ENCODE measurements around the gene TBL1X. TPM values are rescaled to one million over a fixed set of nuclear protein-coding genes. Genes with fewer than 3 reads are reported as not detected.
"Not testable (repeated sequence)": the region's sequence is repeated elsewhere in the genome, so short reads cannot be mapped to it uniquely, and the experiment has no call there.

The TBL1X gene
- total RNA-seq (2014; rRNA removed; shearing (Covaris generic)), result 15.7 and 16.4 TPM in 2 replicates

GRCh38 chrX:9464435-9465371 lies at the start of gene TBL1X:
TSS of gene TBL1X (plus strand) at chrX:9465058. CDS start at chrX:9653587, 188,529 bp downstream.
- no peak for DNase-seq (ENCODE audit: low spot score)

- DNase-seq (ENCODE audit: low spot score), result peak; percentile 28
These were observed 48.1 kb upstream of the TBL1X start for GRCh38 chrX:9416562-9417348.

- no peak for DNase-seq (ENCODE audit: low spot score)
These were observed 46.6 kb upstream of the TBL1X start for GRCh38 chrX:9418262-9418661.

DNA sequence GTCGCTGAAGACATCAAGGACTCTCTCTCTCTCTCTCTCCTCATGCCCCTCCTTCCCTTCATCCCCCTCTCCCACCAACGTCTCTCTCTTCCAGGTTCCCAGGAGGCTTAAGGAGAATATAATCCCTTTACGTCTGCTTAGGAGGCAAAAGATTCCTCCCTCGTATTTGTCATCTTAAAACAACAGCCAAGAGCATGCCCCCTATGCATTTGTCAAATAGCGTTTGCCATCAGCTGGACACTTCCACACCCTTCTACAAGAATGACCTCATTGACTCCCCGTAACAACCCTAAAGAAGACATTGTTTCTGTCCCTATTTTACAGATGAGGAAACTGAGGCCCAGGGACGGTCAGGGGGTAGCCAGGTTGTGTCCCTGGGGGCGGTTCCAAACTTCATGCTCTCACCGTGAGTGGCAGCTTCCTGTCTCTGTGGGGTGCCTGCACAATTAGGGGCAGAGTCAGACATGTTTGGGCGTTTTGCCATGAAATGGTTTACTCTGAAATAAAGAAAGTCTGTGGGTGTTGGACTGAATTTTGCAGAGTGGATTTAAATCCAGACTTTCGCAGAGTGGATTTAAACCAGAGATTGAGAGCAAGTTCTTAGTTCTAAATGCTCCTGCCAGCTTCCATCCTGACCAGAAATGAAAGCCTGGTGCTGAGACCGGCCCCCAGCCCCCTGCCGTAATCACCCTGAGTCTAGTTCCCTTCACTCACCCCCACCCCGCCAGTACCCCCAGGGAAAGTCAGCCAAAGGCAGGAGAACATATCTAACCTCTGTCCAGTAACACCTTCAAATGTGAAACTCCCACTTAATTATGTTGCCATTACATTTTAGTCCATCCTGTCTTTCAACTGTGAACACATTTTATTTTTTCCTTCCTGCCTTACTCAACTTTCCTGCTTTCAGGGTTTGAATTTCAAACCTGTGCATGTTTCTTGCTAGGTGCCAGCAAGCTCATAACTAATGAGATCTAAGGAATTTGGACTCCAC lies 44.3 kb upstream of the TBL1X start:
- no peak for DNase-seq (ENCODE audit: low spot score)

- no peak for DNase-seq (ENCODE audit: low spot score)
These were observed 35.1 kb upstream of the TBL1X start for GRCh38 chrX:9429767-9430166.

GRCh38 chrX:9430346-9430921 lies 34.4 kb upstream of the TBL1X start:
- no peak for DNase-seq (ENCODE audit: low spot score)

DNA sequence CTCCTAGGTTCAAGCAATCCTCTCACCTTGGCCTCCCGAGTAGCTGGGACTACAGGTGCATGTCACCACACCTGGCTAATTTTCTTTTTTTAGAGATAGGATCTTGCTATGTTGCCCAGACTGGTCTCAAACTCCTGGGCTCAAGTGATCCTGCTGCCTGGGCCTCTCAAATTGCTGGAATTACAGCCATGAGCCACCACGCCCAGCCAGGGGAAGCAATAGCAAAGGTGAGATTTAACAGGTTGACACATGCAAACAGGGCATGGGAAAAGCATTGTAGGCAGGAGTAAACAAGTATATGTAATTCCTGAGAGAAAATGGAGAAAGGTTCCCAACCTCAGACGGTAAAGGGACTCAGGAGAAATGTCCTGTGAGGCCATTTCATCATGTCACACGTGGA lies 33.6 kb upstream of the TBL1X start:
- no peak for DNase-seq (ENCODE audit: low spot score)

- DNase-seq (ENCODE audit: low spot score), result no peak
These were observed 31.3 kb upstream of the TBL1X start for GRCh38 chrX:9433596-9433995.

- no peak for DNase-seq (ENCODE audit: low spot score)
These were observed 30.8 kb upstream of the TBL1X start for GRCh38 chrX:9434051-9434550.

DNA sequence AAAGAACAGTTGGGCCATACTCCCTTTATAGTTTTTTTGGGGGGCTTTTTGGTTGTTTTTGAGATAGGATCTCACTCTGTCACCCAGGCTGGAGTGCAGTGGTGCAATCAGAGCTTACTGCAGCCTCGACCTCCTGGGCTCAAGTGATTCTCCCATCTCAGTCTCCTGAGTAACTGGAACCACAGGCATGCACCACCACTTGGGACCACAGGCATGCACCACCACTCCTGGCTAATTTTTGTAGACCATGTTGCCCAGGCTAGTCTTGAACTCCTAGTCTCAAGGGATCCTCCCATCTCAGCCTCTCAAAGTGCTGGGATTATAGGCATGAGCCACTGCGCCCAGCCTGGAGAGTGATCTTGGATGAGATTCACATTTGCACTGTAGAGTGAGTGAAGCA lies 29.8 kb upstream of the TBL1X start:
- not testable (repeated sequence) for DNase-seq (ENCODE audit: low spot score)

DNA sequence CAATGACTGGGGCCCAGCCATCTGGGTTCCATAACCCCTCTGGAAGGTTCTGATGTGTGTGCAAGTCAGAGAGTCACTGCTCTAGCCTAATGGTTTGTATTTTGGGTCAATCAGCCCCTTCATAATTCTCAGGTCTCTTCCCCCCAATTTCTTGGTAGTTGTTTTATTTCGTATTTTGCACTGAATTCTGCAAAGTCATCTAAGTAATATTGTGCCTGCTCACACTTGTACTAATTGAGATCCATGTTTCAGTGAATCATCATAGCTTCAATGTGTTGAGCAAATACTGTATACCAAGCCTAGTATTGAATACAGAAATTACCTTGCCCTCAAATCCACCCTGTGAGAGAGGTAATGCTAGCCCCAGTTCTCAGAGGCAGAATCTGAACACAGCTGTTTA lies 28.0 kb upstream of the TBL1X start:
- DNase-seq (ENCODE audit: low spot score), result no peak

- no peak for DNase-seq (ENCODE audit: low spot score)
These were observed 25.8 kb upstream of the TBL1X start for GRCh38 chrX:9438933-9439494.

GRCh38 chrX:9440116-9440844 lies 24.6 kb upstream of the TBL1X start:
- no peak for DNase-seq (ENCODE audit: low spot score)

- DNase-seq (ENCODE audit: low spot score), result no peak
These were observed 22.8 kb upstream of the TBL1X start for GRCh38 chrX:9442056-9442455.

GRCh38 chrX:9443327-9443726 lies 21.5 kb upstream of the TBL1X start:
- no peak for DNase-seq (ENCODE audit: low spot score)

- no peak for DNase-seq (ENCODE audit: low spot score)
These were observed 17.0 kb upstream of the TBL1X start for GRCh38 chrX:9447906-9448305.

- DNase-seq (ENCODE audit: low spot score), result no peak
These were observed 8.4 kb upstream of the TBL1X start for GRCh38 chrX:9456250-9457074.

GRCh38 chrX:9458034-9458433 lies 6.8 kb upstream of the TBL1X start:
- not testable (repeated sequence) for DNase-seq (ENCODE audit: low spot score)

- DNase-seq (ENCODE audit: low spot score), result no peak
These were observed 6.3 kb upstream of the TBL1X start for GRCh38 chrX:9458516-9459078.
